Thyroid gland (tissue), 4 donors: ENCODE data around the gene RNF144A.

ENCODE experiments used
- POLR2A ChIP-seq, 2 donors: fragments of 450-650 bp; IDR thresholded peaks; one replicate each; pipeline ENCODE4 v1.6.1; 2017; ENCODE audit warnings: antibody characterized with exemption in 2 of 2, mild to moderate bottlenecking in 2 of 2, moderate library complexity in 1 of 2
- TF ChIP-seq, protein P1 (sequence below), 6 experiments: fragments of 200-600 bp in 3 of 6; fragments of 450-650 bp in 3 of 6; sonication (generic) in 3 of 6; IDR thresholded peaks; one replicate each; pipeline ENCODE4 v1.5.1; 2016 to 2019; ENCODE audit warnings: antibody characterized with exemption in 6 of 6, mild to moderate bottlenecking in 2 of 6, inconsistent platforms in 1 of 6, moderate library complexity in 1 of 6

DNA sequence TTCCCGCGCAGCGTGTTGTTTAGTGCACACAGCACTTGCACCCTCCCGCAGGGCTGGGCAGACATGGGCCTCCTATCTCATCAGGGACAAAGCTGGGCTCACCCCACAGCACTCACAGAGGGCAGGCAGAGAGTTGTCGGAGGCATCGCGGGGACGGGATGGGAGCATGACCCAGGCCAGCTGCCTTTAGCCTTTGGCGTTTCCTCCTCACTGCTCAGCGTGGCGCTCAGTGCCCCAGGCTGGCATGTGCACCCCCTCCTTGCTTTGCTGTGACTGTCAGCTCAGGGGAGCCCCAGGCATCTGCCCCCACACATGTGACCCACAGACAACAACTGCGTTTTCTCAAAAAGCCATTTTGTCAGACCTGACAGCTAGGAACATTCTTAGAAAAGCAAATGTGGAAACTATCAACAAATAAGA lies 101.1 kb downstream of the RNF144A start:
- TF ChIP-seq POLR2A (IDR thresholded peaks at IDR 0.05) = no peak
- TF ChIP-seq, protein P1, sequence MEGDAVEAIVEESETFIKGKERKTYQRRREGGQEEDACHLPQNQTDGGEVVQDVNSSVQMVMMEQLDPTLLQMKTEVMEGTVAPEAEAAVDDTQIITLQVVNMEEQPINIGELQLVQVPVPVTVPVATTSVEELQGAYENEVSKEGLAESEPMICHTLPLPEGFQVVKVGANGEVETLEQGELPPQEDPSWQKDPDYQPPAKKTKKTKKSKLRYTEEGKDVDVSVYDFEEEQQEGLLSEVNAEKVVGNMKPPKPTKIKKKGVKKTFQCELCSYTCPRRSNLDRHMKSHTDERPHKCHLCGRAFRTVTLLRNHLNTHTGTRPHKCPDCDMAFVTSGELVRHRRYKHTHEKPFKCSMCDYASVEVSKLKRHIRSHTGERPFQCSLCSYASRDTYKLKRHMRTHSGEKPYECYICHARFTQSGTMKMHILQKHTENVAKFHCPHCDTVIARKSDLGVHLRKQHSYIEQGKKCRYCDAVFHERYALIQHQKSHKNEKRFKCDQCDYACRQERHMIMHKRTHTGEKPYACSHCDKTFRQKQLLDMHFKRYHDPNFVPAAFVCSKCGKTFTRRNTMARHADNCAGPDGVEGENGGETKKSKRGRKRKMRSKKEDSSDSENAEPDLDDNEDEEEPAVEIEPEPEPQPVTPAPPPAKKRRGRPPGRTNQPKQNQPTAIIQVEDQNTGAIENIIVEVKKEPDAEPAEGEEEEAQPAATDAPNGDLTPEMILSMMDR (IDR thresholded peaks at IDR 0.05) = no peak
